GM12801 (cell line): ENCODE measurements around the gene CYBRD1.

Source experiments
- CTCF ChIP-seq: IDR thresholded peaks from one replicate; pipeline ENCODE4 v1.5.1; 2011; ENCODE audit warnings: control low read depth; ENCODE audit not compliant: insufficient read length; ENCODE audit errors: extremely low read depth

The CYBRD1 gene

GRCh38 chr2:171531291-171531690 lies 9.0 kb downstream of the CYBRD1 start:
- TF ChIP-seq CTCF, result no peak

GRCh38 chr2:171531836-171532450 lies 9.7 kb downstream of the CYBRD1 start:
- TF ChIP-seq CTCF, result no peak

- TF ChIP-seq CTCF, result no peak
Measured at GRCh38 chr2:171533331-171533730, 11.1 kb downstream of the CYBRD1 start.

- no peak for TF ChIP-seq CTCF
Measured at GRCh38 chr2:171540437-171540836, 18.2 kb downstream of the CYBRD1 start.

GRCh38 chr2:171541202-171541887 lies 19.1 kb downstream of the CYBRD1 start:
- TF ChIP-seq CTCF, result no peak

- TF ChIP-seq CTCF, result no peak
Measured at GRCh38 chr2:171545086-171545485, 22.8 kb downstream of the CYBRD1 start.

GRCh38 chr2:171547256-171547655 lies 25.0 kb downstream of the CYBRD1 start:
- TF ChIP-seq CTCF, result no peak
